Panc1 (cell line): ENCODE data around the gene KRR1. TPM values are rescaled to one million over a fixed set of nuclear protein-coding genes. Genes with fewer than 3 reads are reported as not detected.

Experiments
- ATAC-seq: fragments of 200-7000 bp; cut with Tn5 transposase; 2 replicates; pipeline ENCODE4 v1.9.1; 2020; ENCODE audit warnings: mild to moderate bottlenecking, moderate library complexity
- BruUV-seq: library from RNA; stranded (reverse); fragments of 400-500 nt; replicated peaks from 2 replicates; lab custom pipeline; 2021; lab: Mats Ljungman, UMichigan
- CTCF ChIA-PET: fragments of 300-600 bp; sonication (Branson Sonifier 250); formaldehyde crosslinking; loops from one replicate; lab custom pipeline; 2022; ENCODE audit warnings: antibody characterized with exemption; lab: Charles Lee
- POLR2A ChIA-PET: fragments of 300-600 bp; sonication (Branson Sonifier 250); formaldehyde crosslinking; loops from one replicate; lab custom pipeline; 2022; ENCODE audit warnings: antibody characterized with exemption; lab: Charles Lee
- DNase-seq: peaks from one replicate; pipeline ENCODE4 v3.0.0-alpha.2; 2010; ENCODE audit warnings: low read depth, low spot score
- H3K27ac ChIP-seq: 2 replicates; pipeline ENCODE4 v1.5.1; 2011; ENCODE audit warnings: mild to moderate bottlenecking, low read length, inconsistent platforms
- H3K27me3 ChIP-seq: fragments of 200-500 bp; sonication (Bioruptor generic); 2 replicates; pipeline ENCODE4 v1.6.0; 2014; ENCODE audit warnings: low read length, inconsistent platforms; ENCODE audit not compliant: control insufficient read depth, insufficient read depth
- H3K36me3 ChIP-seq: fragments of 200-500 bp; sonication (Bioruptor generic); 2 replicates; pipeline ENCODE4 v1.5.1; 2014; ENCODE audit warnings: inconsistent platforms, mild to moderate bottlenecking, low read length, moderate library complexity; ENCODE audit not compliant: control insufficient read depth, insufficient read depth
- H3K4me1 ChIP-seq: 2 replicates; pipeline ENCODE4 v1.5.1; 2011; ENCODE audit warnings: inconsistent platforms, mild to moderate bottlenecking, low read length, moderate library complexity; ENCODE audit not compliant: control insufficient read depth, insufficient read depth
- H3K4me3 ChIP-seq, 2 experiments: 2 replicates each; pipeline ENCODE4 v1.5.1; 2011 to 2012; ENCODE audit warnings: low read depth in 2 of 2, low read length in 2 of 2, mild to moderate bottlenecking in 2 of 2, inconsistent platforms in 1 of 2, moderate library complexity in 1 of 2
- H3K9me3 ChIP-seq: fragments of 200-500 bp; sonication (Bioruptor generic); 2 replicates; pipeline ENCODE4 v1.5.1; 2014; ENCODE audit warnings: low read depth, mild to moderate bottlenecking, inconsistent platforms, low read length, moderate library complexity; ENCODE audit not compliant: control insufficient read depth, insufficient read depth
- CTCF ChIP-seq: fragments of 450-650 bp; IDR thresholded peaks from 2 replicates; pipeline ENCODE4 v1.5.1; 2017; ENCODE audit warnings: mild to moderate bottlenecking
- POLR2AphosphoS5 ChIP-seq: IDR thresholded peaks from 2 replicates; pipeline ENCODE4 v1.6.1; 2012; ENCODE audit warnings: mild to moderate bottlenecking, low read depth, low read length, moderate library complexity
- REST ChIP-seq, 2 experiments: IDR thresholded peaks; 2 replicates each; pipeline ENCODE4 v1.6.1; 2011 to 2012; ENCODE audit warnings: low read depth in 2 of 2, control low read depth in 1 of 2, low read length in 1 of 2, mild to moderate bottlenecking in 1 of 2, moderate library complexity in 1 of 2; ENCODE audit not compliant: insufficient read depth in 1 of 2
- SIN3A ChIP-seq: IDR thresholded peaks from 2 replicates; pipeline ENCODE4 v1.6.1; 2012; ENCODE audit warnings: low read depth, mild to moderate bottlenecking, low read length, moderate library complexity, borderline replicate concordance; ENCODE audit not compliant: insufficient read depth
- TCF7L2 ChIP-seq: IDR thresholded peaks from 2 replicates; pipeline ENCODE4 v1.6.1; 2011; ENCODE audit warnings: mild to moderate bottlenecking, low read depth, low read length, inconsistent platforms
- in situ Hi-C: cut with HindIII; loops from 2 replicates; pipeline ENCODE4 v1.10.0; 2016; ENCODE audit warnings: low sequenced_read_pairs, low pct_unique_long_range_greater_than_20kb
- intact Hi-C: fragments of 100-400 bp; cut with micrococcal nuclease; formaldehyde crosslinking; loops from one replicate; pipeline ENCODE4 v1.10.0; 2022; ENCODE audit not compliant: unreplicated experiment
- total RNA-seq: library from RNA; stranded (reverse); gene quantifications from one replicate; pipeline ENCODE4 v1.2.1, GENCODE V29; 2021; ENCODE audit not compliant: unreplicated experiment

Gene KRR1
- total RNA-seq, 1 experiment from 2014 or later, result 161 TPM

- no peak for DNase-seq
- BruUV-seq, result no TSS peak
- H3K9me3 ChIP-seq, result no peaks in the 10 kb centered on the region
- intact Hi-C loops, result no loop called here
- POLR2A ChIA-PET, result interaction anchor here (1.5 kb wide), 1 partner anchor 20 kb away, joined by 3 read pairs; no protein-coding TSS in a partner anchor
- H3K36me3 ChIP-seq, result no peaks in the 10 kb centered on the region
- no peak for TF ChIP-seq TCF7L2
- no peak for TF ChIP-seq SIN3A
- TF ChIP-seq REST (IDR thresholded peaks at IDR 0.05; ENCODE audit: insufficient read depth in 1 of 2, low read depth in 2 of 2, low read length in 1 of 2), result no peak
- TF ChIP-seq POLR2AphosphoS5, result no peak
- no peak for TF ChIP-seq CTCF
- no peak for ATAC-seq
- peak overlapping the region; percentile 89 for H3K27ac ChIP-seq
- H3K27me3 ChIP-seq, result no peaks in the 10 kb centered on the region
- peaks cover 41% of the 10 kb centered on the region for H3K4me1 ChIP-seq
- in situ Hi-C loops, result no loop called here
- H3K4me3 ChIP-seq, result no peak overlapping the region
- CTCF ChIA-PET, result no interaction called here
Measured at GRCh38 chr12:75554556-75554880, 43.1 kb upstream of the KRR1 start.

GRCh38 chr12:75553836-75554555 is 42.6 kb upstream of the KRR1 start:
- DNase-seq (no peak), ATAC-seq (peak; percentile 47; the same call in 1 of the 2 replicates)
- no peaks in the 10 kb centered on the region for H3K9me3 ChIP-seq
- no peaks in the 10 kb centered on the region for H3K27me3 ChIP-seq
- CTCF ChIA-PET, result no interaction called here
- BruUV-seq, result no TSS peak
- peak overlapping the region; percentile 89 for H3K27ac ChIP-seq
- H3K4me3 ChIP-seq, result no peak overlapping the region
- H3K4me1 ChIP-seq, result peaks cover 41% of the 10 kb centered on the region
- intact Hi-C loops (no loop called here), in situ Hi-C loops (no loop called here)
- POLR2A ChIA-PET, result interaction anchor here (1.5 kb wide), 1 partner anchor 19 kb away, joined by 3 read pairs; no protein-coding TSS in a partner anchor
- H3K36me3 ChIP-seq, result no peaks in the 10 kb centered on the region
- TF ChIP-seq REST (IDR thresholded peaks at IDR 0.05; ENCODE audit: insufficient read depth in 1 of 2, low read depth in 2 of 2, low read length in 1 of 2) (no peak), CTCF (no peak), SIN3A (no peak), TCF7L2 (no peak), POLR2AphosphoS5 (no peak)
